Stimulated activated CD8-positive, alpha-beta memory T cell treated with anti-CD3 and anti-CD28 coated beads, Interleukin-4, amount 100 ng/mL, for 48 hours (primary cell): Measurements from ENCODE around the gene NACC2.

Source experiments
- DNase-seq: peaks from one replicate; pipeline ENCODE4 v3.0.0-alpha.2; 2020

Gene NACC2

GRCh38 chr9:136054798-136055714 lies 40.0 kb downstream of the NACC2 start:
- DNase-seq, result no peak

- no peak for DNase-seq
Observed at GRCh38 chr9:136054146-136054545, 40.9 kb downstream of the NACC2 start.

GRCh38 chr9:136053757-136054142 lies 41.3 kb downstream of the NACC2 start:
- no peak for DNase-seq

GRCh38 chr9:136052991-136053756 lies 41.9 kb downstream of the NACC2 start:
- DNase-seq, result no peak

GRCh38 chr9:136052472-136052880 lies 42.6 kb downstream of the NACC2 start:
- DNase-seq, result no peak

GRCh38 chr9:136051837-136052471 lies 43.1 kb downstream of the NACC2 start:
- DNase-seq, result peak; percentile 42

GRCh38 chr9:136051453-136051836 lies 43.6 kb downstream of the NACC2 start:
- DNase-seq, result no peak

- no peak for DNase-seq
Observed at GRCh38 chr9:136050701-136051452, 44.2 kb downstream of the NACC2 start.

- no peak for DNase-seq
Observed at GRCh38 chr9:136050266-136050700, 44.8 kb downstream of the NACC2 start.

GRCh38 chr9:136049491-136050265 lies 45.4 kb downstream of the NACC2 start:
- no peak for DNase-seq

- DNase-seq, result no peak
Observed at GRCh38 chr9:136048560-136049411, 46.3 kb downstream of the NACC2 start.

GRCh38 chr9:136047775-136048559 lies 47.1 kb downstream of the NACC2 start:
- no peak for DNase-seq

GRCh38 chr9:136047076-136047774 lies 47.9 kb downstream of the NACC2 start:
- DNase-seq, result no peak

GRCh38 chr9:136046554-136046920 lies 48.6 kb downstream of the NACC2 start:
- no peak for DNase-seq

- DNase-seq, result no peak
Observed at GRCh38 chr9:136045595-136046553, 49.2 kb downstream of the NACC2 start.

- DNase-seq, result no peak
Observed at GRCh38 chr9:136044971-136045594, 50.0 kb downstream of the NACC2 start.

GRCh38 chr9:136044207-136044970 lies 50.7 kb downstream of the NACC2 start:
- DNase-seq, result no peak
